Lower lobe of right lung (tissue), 2 donors: ENCODE data around the gene COX4I1. TPM values are rescaled to one million over a fixed set of nuclear protein-coding genes. Genes with fewer than 3 reads are reported as not detected.

ENCODE experiments used
- ATAC-seq, 2 donors: fragments of 200-7000 bp; cut with Tn5 transposase; one replicate each; pipeline ENCODE4 v1.9.1; 2020 to 2022; ENCODE audit warnings: mild to moderate bottlenecking in 2 of 2, moderate library complexity in 2 of 2
- DNase-seq: peaks from one replicate; pipeline ENCODE4 v3.0.0-alpha.2; 2020
- H3K27ac ChIP-seq: fragments of 200-600 bp; one replicate; pipeline ENCODE4 v1.8.0; 2022
- H3K27me3 ChIP-seq: fragments of 200-600 bp; one replicate; pipeline ENCODE4 v1.8.0; 2022; ENCODE audit warnings: low read depth
- H3K36me3 ChIP-seq: fragments of 200-600 bp; one replicate; pipeline ENCODE4 v1.8.0; 2022; ENCODE audit warnings: mild to moderate bottlenecking
- H3K4me1 ChIP-seq: fragments of 200-600 bp; one replicate; pipeline ENCODE4 v1.8.0; 2022
- H3K4me3 ChIP-seq: fragments of 200-600 bp; one replicate; pipeline ENCODE4 v1.8.0; 2022; ENCODE audit warnings: mild to moderate bottlenecking
- H3K9me3 ChIP-seq: fragments of 200-600 bp; one replicate; pipeline ENCODE4 v1.8.0; 2022
- CTCF ChIP-seq: fragments of 200-600 bp; IDR thresholded peaks from one replicate; pipeline ENCODE4 v1.8.0; 2022; ENCODE audit warnings: antibody characterized with exemption, mild to moderate bottlenecking
- intact Hi-C: fragments of 100-400 bp; cut with DNase I; formaldehyde crosslinking; loops from one replicate; pipeline ENCODE4 v1.11.0; 2022
- total RNA-seq: library from RNA; stranded (reverse); fragmentation: NEBNext Ultra II Directional; extraction: Animal tissue kit (Norgen Biotek cat#: 25700); gene quantifications from one replicate; pipeline ENCODE4 v1.2.1, GENCODE V29; 2021
- donor health status: DM: no; HTN: yes; CAD: no; lungs with severe emphysema.

The COX4I1 gene
- total RNA-seq, 1 donor from 2014 or later: 391 TPM

GRCh38 chr16:85793662-85794298, 5.7 kb upstream of the COX4I1 start:
- Histone ChIP-seq H3K27ac (no peak overlapping the region), H3K36me3 (peaks cover 48% of the 10 kb centered on the region), H3K4me3 (no peak overlapping the region), H3K27me3 (no peaks in the 10 kb centered on the region), H3K9me3 (no peaks in the 10 kb centered on the region), H3K4me1 (peaks cover 13% of the 10 kb centered on the region)
- TF ChIP-seq CTCF: no peak
- ATAC-seq: no peak
- DNase-seq: no peak
- intact Hi-C loops: no loop called here

- intact Hi-C loops: no loop called here
- DNase-seq: no peak
These were observed 4.8 kb upstream of the COX4I1 start for GRCh38 chr16:85794696-85795095.

GRCh38 chr16:85796152-85796551, 3.3 kb upstream of the COX4I1 start:
- no peak for TF ChIP-seq CTCF
- DNase-seq: no peak

More at GRCh38 chr16:85794696-85795095, 4.8 kb upstream of the COX4I1 start:
- ATAC-seq: no peak
- Histone ChIP-seq H3K9me3 (no peaks in the 10 kb centered on the region), H3K36me3 (peaks cover 43% of the 10 kb centered on the region), H3K27me3 (no peaks in the 10 kb centered on the region), H3K27ac (no peak overlapping the region), H3K4me3 (no peak overlapping the region), H3K4me1 (peaks cover 16% of the 10 kb centered on the region)
- no peak for TF ChIP-seq CTCF

GRCh38 chr16:85796599-85796998, 2.9 kb upstream of the COX4I1 start:
- Histone ChIP-seq H3K4me3 (no peak overlapping the region), H3K27me3 (no peaks in the 10 kb centered on the region), H3K9me3 (no peaks in the 10 kb centered on the region), H3K36me3 (peaks cover 47% of the 10 kb centered on the region), H3K27ac (no peak overlapping the region), H3K4me1 (peaks cover 31% of the 10 kb centered on the region)
- ATAC-seq: no peak
- DNase-seq: no peak
- TF ChIP-seq CTCF: no peak
- intact Hi-C loops: no loop called here

More at GRCh38 chr16:85796152-85796551, 3.3 kb upstream of the COX4I1 start:
- Histone ChIP-seq H3K27me3 (no peaks in the 10 kb centered on the region), H3K36me3 (peaks cover 43% of the 10 kb centered on the region), H3K9me3 (no peaks in the 10 kb centered on the region), H3K4me3 (no peak overlapping the region), H3K4me1 (peaks cover 27% of the 10 kb centered on the region), H3K27ac (no peak overlapping the region)
- intact Hi-C loops: no loop called here
- ATAC-seq: no peak

GRCh38 chr16:85798283-85798776, 1.2 kb upstream of the COX4I1 start:
- Histone ChIP-seq H3K27me3 (no peaks in the 10 kb centered on the region), H3K4me3 (peak overlapping the region; percentile 98), H3K4me1 (peaks cover 35% of the 10 kb centered on the region), H3K27ac (peak overlapping the region; percentile 96), H3K9me3 (no peaks in the 10 kb centered on the region), H3K36me3 (peaks cover 53% of the 10 kb centered on the region)
- no peak for ATAC-seq
- intact Hi-C loops: no loop called here
- no peak for TF ChIP-seq CTCF
- DNase-seq: no peak
